ENCODE data around the gene SBNO2. TPM values are rescaled to one million over a fixed set of nuclear protein-coding genes. Genes with fewer than 3 reads are reported as not detected.

SBNO2 gene
- total and polyA plus RNA-seq, 2 donors (not counting 3 experiments of a cell fraction or from before 2014, with no cell fraction given), result 31.4 to 65.7 TPM

GRCh38 chr19:1094978-1095701 lies 78.9 kb downstream of the SBNO2 start, which contains the start of gene POLR2E:
TSS of gene POLR2E (minus strand) at chr19:1095375. CDS start at chr19:1095315, 60 bp downstream.
- CTCF ChIA-PET, result interaction anchor here (1.9 kb wide), 1 partner anchor 30 kb away, joined by 6 read pairs; no protein-coding TSS in a partner anchor
- H3K9me1 ChIP-seq (replicated peaks; ENCODE audit: control insufficient read depth, extremely low read depth, insufficient read depth, low read length), result no peaks in the 10 kb centered on the region

More at GRCh38 chr19:1094978-1095701, 78.9 kb downstream of the SBNO2 start, which contains the start of gene POLR2E:
- BruUV-seq (replicated peaks), result no TSS peak
- no peak within 1 kb of the TSS for H2AFZ ChIP-seq (ENCODE audit: low read depth, low read length)
- DNase-seq (ENCODE audit: low read depth, low spot score), result peak; percentile 97
- H3K79me2 ChIP-seq (ENCODE audit: control insufficient read depth, insufficient read depth, low read length), result peaks cover 22% of the 10 kb centered on the region
- TF ChIP-seq JUN (IDR thresholded peaks at IDR 0.05; ENCODE audit: borderline replicate concordance, insufficient read depth, insufficient read length, low read depth) (no peak), FOS (IDR thresholded peaks at IDR 0.05; ENCODE audit: borderline replicate concordance, insufficient read depth, low read length) (no peak), EZH2 (IDR thresholded peaks at IDR 0.05; ENCODE audit: borderline replicate concordance, low read depth, low read length, severe bottlenecking) (no peak), POLR2A (IDR thresholded peaks at IDR 0.05; ENCODE audit: low read depth, low read length) (peak; percentile 81), MAX (IDR thresholded peaks at IDR 0.05; ENCODE audit: insufficient read depth, insufficient read length) (peak; percentile 98), CTCF (IDR thresholded peaks at IDR 0.05; ENCODE audit: extremely low read depth in 1 of 2, insufficient read depth in 1 of 2, low read depth in 1 of 2, low read length in 2 of 2) (no peak), POLR2AphosphoS5 (IDR thresholded peaks at IDR 0.05; ENCODE audit: insufficient read depth, low read depth, low read length) (peak; percentile 90), MYC (IDR thresholded peaks at IDR 0.05; ENCODE audit: low read depth, low read length) (peak; percentile 100), GATA2 (IDR thresholded peaks at IDR 0.05; ENCODE audit: insufficient read depth, insufficient read length, low read depth, low read length) (no peak)
- POLR2A ChIA-PET, result no interaction called here
- H3K27ac ChIP-seq (ENCODE audit: insufficient read depth, low read depth, low read length), result peak within 1 kb of the TSS; percentile 25
- peak within 1 kb of the TSS; percentile 85 for H3K9ac ChIP-seq (replicated peaks; ENCODE audit: extremely low read depth, insufficient read depth, low read length)
- FAIRE-seq, result peak; percentile 99
- H3K4me3 ChIP-seq (replicated peaks in 1 of 3; ENCODE audit: insufficient read depth in 1 of 3, low read depth in 1 of 3, low read length in 3 of 3), result peak within 1 kb of the TSS; percentile 82 to 93 (median 87)
- H3K36me3 ChIP-seq (ENCODE audit: control insufficient read depth in 2 of 2, extremely low read depth in 1 of 2, insufficient read depth in 2 of 2, low read length in 2 of 2), result peaks cover 0 to 12% of the 10 kb centered on the region in 2 experiments
- dilution Hi-C loops (cut with MboI; ENCODE audit: extremely low pct_ligation_motif_present, low sequenced_read_pairs) (no loop called here), intact Hi-C loops (cut with micrococcal nuclease) (loop anchor here (2.0 kb wide), 2 partner anchors 28 to 54 kb away; partner anchors contain the start of genes ABCA7 and ARHGAP45)
- H4K20me1 ChIP-seq (replicated peaks; ENCODE audit: control insufficient read depth, extremely low read depth, insufficient read depth, low read length), result no peaks in the 10 kb centered on the region
- H3K27me3 ChIP-seq (ENCODE audit: control insufficient read depth in 2 of 2, insufficient read depth in 2 of 2, low read length in 2 of 2), result no peaks in the 10 kb centered on the region
- H3K4me1 ChIP-seq (ENCODE audit: control insufficient read depth, extremely low read depth, insufficient read depth, low read length), result peaks cover 10% of the 10 kb centered on the region
- peaks cover 2% of the 10 kb centered on the region for H3K9me3 ChIP-seq (replicated peaks; ENCODE audit: control insufficient read depth, insufficient read depth, low read length)
- peak within 1 kb of the TSS; percentile 85 for H3K4me2 ChIP-seq (ENCODE audit: insufficient read depth, low read length)

All from endothelial cell of umbilical vein (primary cell).